Activated effector memory CD4-positive, alpha-beta T cell treated with anti-CD3 and anti-CD28 coated beads, Interleukin-2, amount 50 U/mL, for 16 hours (primary cell): ENCODE results near the gene LVRN.

Source experiments
- DNase-seq: peaks from one replicate; pipeline ENCODE4 v3.0.0-alpha.2; 2020

LVRN gene

DNA sequence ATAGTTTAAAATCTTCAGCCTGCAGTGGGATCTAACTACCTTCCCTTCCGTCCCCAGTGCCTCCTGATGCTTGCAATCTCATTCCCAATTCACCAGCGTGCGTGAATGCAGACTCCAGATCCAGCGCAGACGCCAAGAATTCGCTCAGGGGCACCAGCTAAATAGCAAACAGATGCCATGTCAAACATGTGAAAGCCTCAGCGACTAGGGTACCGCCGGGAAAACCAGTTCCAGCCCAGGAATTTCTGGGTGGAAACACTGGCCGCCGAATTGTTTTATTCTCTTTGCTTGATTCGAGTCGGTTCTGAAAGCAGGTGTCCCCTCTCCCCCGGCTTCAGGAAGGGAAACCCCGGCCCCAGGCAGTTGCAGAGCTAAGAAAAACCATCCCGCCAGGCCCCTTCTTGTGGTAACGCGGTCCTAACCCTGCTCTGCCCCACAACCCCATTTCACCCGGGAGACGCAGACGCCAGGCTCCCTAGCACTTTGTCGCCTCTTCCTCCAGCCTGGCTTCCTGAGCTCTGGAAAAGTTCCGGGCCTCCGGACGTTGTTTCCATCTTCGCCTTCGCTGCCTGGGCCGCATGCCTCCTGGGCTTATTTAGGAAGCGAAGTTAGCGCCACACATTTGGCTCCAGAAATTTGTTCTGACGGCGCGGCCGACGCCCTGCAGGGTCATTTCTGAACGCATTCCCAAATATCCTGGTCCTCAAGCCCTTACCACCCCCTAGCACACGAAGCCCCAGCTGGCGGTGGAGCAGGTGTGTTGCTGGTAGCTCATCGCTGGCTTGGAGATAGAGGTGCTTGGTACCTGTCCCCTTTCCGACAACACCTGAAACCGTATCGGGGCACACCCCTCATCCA, 665 bp upstream of the LVRN start:
- no peak for DNase-seq

DNA sequence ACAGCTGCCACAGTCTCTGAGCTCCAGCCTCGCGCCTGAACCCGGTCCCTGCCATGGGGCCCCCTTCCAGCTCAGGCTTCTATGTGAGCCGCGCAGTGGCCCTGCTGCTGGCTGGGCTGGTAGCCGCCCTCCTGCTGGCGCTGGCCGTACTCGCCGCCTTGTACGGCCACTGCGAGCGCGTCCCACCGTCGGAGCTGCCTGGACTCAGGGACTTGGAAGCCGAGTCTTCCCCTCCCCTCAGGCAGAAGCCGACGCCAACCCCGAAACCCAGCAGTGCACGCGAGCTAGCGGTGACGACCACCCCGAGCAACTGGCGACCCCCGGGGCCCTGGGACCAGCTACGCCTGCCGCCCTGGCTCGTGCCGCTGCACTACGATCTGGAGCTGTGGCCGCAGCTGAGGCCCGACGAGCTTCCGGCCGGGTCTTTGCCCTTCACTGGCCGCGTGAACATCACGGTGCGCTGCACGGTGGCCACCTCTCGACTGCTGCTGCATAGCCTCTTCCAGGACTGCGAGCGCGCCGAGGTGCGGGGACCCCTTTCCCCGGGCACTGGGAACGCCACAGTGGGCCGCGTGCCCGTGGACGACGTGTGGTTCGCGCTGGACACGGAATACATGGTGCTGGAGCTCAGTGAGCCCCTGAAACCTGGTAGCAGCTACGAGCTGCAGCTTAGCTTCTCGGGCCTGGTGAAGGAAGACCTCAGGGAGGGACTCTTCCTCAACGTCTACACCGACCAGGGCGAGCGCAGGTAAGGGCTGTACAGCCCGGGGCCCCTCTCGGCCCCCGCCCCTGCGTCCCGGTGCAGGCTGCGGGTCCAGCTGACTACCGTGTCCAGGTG, 509 bp downstream of the LVRN start:
- DNase-seq = no peak

DNA sequence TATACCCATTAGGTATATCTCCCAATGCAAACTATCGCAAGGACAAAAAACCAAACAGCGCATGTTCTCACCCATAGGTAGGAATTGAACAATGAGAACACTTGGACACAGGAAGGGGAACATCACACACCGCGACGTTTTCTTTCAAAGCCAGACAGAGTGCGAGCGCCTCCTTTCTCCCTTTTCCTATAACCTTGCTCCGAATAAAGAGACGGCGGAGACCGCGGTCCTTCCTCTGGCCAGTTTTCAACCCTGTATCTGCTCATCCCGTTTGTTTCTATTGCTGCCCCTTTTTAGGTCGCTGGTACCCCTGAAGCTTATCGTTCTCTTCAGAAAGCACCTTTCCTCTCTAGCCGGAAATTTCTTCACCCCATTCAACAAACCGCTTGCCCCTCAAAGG, 1.3 kb downstream of the LVRN start:
- DNase-seq = no peak

DNA sequence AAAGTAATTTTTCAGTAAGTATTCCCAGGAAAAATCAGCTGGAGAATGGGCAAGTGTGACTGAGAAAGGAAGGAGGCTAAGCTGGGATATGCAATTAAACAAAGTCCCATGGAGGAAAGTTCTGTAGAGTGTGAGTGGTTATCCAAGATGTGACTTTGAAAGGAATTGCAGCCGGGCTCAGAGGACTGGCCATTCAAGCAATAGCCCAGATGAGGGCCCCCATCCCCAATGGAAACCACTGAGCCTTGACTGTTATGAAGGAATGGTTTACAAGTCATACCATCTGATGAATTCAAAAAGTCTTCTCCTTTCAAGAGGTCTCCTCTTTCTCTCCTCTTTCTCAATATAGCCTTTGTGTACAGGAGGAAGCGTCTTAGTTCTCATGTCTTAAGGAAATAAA, 6.5 kb downstream of the LVRN start:
- no peak for DNase-seq

DNA sequence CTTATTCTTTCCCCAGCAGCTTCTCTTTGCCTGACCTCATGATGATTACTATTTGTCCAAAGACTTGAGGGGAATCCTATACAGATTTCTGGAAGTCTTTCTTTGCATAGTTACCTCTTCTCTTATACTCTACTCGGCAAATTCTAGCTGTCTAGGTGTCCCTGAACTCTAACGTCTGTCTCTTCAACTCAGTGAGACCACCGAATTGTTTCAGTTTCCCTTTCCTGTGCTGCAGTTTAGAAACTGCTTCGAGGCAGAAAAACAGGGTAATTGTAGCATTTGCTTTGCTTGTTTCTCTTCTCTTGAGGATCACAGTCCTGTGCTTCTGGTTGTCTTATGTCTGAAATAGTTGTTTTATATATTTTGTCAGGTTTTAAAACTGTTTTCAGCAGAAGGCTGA, 14.8 kb downstream of the LVRN start:
- DNase-seq = no peak

DNA sequence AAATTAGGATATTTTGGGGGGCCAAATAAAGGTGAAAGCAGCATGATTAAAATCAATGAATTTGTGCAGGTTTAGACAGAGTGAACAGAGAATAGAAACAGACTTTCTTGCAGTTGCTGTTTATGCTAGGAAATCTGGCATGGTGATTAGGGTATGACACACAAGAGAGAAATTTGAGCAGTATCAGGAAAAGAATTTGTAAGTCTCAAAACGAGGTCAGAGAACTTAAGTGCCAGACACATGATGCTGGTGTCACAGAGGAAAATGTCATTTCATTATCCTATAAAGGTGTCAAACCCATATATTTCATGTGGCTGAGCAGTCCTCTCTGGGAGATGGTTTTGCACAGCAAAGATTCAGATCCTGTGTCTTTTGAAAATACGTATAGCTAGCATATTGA, 15.7 kb downstream of the LVRN start:
- no peak for DNase-seq

DNA sequence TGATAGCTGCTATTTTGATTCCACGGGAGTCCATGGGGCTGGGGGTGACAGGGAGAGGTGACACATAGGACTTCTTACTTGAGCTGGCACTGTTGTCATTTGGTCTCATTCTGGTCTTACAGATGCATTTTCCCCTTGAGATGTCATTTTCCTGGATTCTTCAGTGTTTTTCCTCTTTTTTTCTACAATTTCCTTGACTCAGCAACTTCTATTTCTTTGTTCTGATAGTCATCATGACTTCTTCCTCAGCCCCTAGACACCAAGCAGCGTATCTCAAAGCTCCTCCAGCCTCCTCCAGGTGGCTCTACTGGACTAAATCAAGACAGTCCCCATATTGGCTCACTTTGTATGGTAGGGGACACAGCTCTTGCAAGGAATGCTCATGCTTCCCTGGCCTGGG, 16.5 kb downstream of the LVRN start:
- DNase-seq = no peak

DNA sequence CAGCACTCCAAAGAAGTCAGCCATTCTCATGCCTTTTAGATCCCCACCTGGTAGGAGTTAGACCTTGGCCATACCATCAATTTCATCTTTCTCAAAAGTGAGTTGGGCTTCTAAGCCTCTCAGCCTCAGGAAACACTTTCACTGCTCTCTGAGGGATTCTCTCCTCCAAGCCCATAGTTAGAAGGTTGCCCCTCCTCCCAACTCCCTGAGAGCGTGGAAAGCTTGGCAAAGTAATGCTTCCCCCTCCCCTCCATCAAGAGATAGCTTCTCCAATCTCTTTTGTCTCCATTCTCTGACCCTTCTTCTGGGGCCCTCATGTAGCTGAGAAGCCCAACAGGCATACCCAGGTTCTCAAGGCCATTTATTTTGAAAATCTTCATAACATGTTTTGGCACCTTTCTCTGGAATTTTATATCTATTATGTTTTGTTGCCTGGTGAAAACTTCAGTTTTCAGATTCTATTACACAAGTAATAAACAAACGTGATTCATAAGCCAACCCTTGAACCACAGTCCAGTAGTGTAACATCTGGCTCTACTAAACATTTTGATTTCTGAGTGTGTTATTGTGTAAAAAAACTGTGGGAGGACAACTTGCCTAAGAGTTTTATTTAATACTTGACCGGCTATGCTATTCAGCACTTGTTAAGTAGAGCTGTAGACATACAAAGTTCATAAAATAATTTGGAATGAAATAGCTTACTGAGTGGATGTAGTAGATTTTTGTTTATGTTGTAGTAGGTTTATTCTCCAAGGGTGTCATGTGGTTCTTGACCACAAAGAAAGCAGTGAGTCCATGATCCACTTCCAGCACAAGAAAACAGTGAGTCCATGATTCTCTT, 17.1 kb downstream of the LVRN start:
- no peak for DNase-seq

DNA sequence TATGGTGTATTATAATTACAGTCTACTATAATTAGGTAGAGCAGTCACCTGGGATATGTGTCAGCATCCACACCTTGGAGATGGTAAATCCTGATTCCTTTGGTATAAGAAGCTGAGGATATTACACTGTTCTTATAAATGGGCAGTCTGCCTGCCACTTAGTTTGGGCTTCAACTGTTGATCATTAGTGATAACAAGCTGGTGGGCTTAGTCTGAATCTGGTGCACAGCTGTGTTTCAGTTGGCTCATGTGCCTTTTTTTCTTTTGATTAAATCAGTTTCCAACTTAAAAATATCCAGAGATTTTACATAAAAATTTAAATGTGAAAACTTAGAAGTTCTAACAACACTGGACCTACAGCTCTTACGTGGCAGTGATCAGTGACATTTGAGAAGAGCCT, 21.2 kb downstream of the LVRN start:
- DNase-seq = no peak

DNA sequence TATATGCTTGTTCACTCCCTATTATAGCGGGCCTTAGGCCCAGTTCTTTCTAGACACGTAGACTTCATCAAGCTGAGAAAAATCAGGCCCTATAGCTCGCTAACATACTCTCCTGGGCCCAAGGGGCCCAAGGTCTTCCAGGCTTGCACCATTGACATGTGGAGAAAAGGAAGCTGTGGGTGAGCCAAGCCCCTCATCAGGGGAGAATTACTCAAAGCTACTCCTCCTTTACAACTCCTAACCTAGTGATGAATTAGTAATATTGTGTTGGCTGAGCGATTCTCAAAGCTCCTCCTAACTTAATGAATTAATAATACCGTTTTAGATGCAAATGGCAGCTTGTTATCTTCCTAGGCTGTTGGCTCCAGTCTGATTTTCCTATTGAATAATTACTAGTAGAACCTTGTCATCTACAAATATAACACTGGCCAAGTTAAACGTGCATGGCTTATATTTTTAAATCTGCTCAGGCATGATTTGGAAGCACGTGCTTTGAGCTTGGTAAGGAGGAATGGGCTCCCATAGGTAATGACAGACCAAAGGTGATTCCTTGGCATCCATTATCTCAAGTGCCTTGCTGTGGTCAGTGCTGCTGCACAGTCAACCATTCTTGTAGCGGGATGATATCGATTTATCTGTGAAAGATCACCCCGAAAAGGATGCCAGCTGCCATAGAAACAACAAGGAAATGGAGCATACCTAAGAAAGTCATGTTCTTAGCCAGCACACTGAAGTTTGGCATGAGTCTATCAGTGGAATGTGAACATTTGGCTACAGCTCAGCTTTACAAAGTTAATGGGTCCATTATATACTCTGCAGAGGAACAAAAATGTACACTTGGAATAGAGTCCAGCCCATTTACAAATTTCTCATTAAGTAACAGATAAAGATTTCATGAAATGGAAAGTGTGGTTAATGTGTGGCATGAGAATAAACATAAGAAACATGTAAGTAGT, 23.8 kb downstream of the LVRN start:
- no peak for DNase-seq

DNA sequence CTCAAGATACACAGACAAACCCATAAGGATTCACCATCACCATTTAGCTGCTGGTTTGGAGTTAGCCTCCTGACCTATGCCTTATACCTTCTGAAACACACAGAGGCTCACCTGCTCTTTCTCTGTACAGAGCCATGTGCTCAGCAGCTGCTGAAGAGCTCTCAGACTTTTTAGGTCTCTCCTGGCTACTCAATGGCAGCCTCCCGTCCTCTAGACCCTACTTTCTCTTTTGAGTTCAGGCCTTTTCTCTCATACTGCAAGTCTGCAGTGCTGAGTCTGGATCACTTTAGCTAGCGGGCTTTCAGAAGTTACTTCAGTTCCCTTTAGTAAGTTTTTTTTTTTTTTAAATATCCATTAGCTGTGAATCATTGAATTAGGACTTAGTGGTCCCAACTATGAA, 25.7 kb downstream of the LVRN start:
- no peak for DNase-seq

DNA sequence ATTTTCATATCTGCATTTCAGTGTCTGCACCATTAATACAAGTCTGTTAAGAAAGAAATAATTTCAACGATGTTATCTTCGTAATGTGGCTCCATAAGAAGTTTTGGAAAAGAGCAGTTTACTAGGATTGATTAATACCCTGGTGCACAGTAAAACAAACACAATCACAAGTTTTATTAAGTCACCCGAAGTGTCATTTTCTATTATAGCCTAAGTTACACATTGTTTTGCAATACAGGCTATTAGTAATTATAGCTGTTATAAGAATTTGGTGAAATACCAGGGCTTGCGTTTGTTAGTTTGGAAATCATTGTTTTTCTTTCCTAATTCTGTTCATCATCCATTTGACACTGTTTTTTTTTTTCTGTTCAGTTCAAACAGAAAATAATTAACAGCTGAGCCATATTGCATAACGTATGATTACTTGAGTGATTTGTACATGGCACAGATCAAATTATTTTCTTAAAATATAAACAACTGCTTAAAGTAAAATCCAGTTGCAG, 30.6 kb downstream of the LVRN start:
- DNase-seq = no peak

DNA sequence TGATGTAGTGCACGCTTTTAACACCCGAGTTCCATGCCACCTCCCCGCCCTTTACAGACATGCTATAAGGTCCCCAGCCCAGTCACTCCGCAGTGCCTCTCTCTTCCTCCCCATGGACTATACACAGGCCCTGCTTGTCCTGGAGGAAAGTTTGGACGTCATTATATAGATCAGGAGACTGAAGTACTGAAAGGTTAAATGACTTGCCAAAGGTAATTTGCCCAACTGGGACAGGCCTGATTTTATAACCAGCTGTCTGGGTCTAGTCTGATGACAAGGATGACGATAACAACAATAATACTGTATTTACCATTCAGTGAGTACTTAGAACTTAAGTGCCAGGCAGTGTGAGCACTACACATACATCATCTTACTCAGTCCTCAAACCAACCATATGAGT, 33.1 kb downstream of the LVRN start:
- DNase-seq = no peak

DNA sequence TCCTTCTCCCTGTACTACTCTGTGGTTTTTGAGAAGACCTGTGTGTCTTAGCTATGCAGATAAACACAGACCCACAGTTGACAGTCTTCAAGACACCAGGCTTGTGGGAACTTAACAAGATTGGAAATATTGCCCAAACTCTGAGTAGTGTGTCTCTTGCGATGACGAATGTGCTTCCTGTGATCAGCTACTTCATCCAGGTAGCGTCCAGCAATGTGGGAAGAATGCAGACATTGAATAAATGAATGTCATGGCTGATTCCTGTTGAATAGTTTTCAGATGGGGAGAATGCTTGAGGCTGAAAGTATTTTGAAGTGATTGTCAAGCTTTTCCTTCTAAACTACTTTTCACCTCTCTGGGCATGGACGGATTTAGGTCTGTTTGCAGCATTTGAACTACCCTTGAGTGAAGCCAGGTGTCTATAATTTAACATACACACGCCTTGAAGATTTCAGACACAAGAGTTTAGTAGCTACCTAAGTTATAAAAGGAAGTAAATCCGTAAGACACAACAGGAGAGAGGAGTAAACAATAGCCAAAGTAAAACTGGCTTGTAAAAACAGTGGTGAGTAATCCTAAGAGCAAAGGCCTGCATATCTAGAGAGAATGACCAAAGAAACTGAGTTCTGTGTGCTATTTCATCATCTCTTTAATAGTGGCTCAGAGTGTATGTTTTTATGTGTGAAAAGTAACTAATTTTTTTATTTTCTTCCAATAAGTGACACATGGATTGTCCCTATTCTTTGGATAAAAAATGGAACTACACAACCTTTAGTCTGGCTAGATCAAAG, 40.0 kb downstream of the LVRN start:
- no peak for DNase-seq

DNA sequence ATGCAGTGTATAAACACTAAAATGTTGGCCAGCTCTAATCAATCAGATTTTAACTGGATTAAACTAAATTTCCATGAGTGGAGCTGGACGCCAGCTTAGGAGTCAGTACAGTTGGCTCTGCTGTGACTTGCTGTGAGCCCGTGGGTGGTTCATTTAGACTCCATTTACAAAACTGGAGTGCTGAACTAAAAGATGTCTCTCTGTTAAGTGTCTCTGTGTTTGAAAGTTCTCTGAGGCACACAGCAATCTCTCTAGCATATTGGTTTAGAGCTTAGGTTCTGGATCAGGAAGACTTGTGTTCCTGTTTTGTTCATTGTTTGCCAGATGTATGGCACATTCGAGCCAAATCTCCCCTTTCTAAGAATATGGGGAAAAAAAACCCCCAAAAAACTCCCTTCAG, 42.0 kb downstream of the LVRN start:
- no peak for DNase-seq

DNA sequence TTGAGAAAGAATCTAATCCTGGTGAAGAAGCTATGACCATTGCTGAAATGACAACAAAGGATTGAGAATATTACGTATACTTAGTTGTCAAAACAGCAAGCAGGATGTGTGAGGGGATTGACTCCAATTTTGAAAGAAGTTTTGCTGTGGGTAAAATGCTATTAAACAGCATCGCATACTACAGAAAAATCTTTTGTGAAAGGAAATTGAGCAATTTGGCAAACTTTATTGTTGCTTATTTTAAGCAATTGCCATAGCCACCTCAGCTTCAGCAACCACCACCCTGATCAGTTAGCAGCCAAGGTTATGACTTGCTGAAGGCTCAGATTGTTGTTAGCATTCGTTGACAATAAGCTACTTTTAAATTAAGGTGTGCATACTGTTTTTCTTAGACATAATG, 47.5 kb downstream of the LVRN start:
- no peak for DNase-seq

DNA sequence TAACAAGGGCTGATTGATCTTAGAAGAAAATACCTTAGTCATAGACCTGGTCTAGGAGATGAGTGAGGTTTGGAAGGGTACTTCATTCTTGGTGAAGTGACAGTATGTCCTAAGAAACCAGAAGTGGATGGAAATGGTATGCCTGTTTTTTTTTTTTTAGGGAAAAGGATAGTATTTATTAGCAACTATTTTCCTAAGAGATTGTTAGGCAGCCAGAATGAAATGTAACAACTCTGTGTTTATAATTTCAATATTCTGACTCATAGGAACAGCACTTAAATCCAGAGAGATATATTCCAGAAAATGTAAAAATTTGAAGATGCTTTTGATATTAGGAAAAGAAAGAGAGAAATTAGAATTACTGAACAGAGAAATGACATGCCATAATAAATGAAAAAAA, 48.8 kb downstream of the LVRN start:
- DNase-seq = no peak

DNA sequence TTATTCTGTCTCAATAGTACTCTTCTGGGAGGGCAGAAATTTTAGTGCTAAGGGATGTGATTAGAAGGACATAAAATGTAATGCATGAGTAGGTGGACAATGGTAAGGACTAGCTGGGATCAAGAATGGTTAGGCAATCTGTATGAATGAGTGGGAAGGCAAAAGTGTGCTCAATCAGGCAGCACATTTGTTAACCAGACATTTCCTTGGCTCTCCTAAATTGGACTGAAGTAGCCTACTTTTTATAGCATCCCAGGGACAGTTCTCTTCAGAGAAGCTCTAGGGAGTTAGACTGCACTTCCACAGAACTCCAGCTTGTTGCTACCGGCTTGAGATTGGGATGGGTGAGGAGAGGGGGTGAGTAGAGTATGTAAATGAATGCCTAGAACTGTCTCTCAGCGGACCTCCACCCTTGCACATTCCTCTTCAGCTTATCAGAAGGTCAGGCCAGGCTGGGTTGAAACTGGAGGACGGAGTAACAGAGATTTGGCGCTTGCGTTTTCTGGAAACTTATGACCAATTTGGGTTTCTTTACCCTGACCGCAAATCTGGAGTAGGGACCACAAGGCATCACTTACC, 51.0 kb downstream of the LVRN start:
- no peak for DNase-seq

DNA sequence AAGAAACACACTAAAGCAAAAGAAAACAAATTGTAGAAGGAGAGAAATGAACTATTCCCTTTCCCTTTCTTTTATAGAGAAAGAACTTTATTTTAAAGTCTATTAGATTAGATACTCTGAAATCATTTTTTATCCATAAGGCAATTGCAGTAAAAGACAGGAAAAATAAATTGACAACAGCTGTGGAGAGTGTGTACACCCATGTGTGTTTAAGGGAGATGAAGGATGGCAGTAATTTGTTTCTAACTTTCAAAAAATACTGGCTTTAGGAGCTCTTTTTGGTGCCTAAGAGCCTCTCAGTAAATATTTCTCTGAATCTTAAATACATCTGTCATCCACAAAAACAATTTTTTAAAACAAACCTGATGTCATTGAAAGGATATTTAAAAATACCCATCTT, 51.7 kb downstream of the LVRN start:
- no peak for DNase-seq

DNA sequence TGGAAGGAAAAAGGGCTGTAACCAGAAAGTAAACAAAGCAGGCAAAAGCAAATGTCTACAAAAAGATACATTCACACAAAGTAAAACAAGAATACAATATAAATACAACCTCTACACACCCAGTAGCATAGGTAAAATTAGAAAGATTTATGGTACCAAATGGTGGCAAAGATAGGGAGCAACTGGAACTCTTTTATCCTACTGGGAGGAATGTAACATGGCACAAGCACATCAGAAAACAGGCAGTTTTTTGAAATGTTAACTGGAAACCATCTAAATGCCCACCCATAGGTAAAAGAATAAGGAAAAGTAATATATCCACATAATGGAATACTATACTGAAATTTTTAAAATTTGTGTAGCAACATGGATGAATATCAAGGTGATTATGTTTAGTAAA, 61.3 kb downstream of the LVRN start:
- DNase-seq = no peak

DNA sequence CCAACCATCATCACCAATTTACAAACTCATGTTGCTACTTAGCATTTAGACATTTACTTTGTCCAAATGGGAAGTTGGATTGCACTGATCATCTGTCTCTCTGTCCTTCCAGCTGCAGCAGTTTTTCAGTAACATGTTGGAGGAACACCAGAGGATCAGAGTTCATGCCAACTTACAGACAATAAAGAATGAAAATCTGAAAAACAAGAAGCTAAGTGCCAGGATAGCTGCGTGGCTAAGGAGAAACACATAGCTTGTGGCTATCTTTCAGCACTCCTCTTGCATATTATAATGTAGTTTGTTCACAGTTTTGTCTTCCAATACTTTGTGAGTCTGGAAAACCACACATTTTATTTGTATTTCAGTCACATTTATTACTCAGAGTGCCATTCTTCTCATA, 63.6 kb downstream of the LVRN start:
- DNase-seq = no peak
